ENCODE data around the gene CACNA1C. TPM values are rescaled to one million over a fixed set of nuclear protein-coding genes. Genes with fewer than 3 reads are reported as not detected.

CACNA1C gene
- total RNA-seq, 3 donors from 2014 or later = 2.6 to 11.8 (median 9.5) TPM

- intact Hi-C loops (cut with DNase I; ENCODE audit: low total_unique reads) = no loop called here
- Histone ChIP-seq H3K4me1 (no peaks in the 10 kb centered on the region), H3K9me3 (no peaks in the 10 kb centered on the region), H3K4me3 (no peak overlapping the region), H3K36me3 (no peaks in the 10 kb centered on the region), H3K27me3 (no peaks in the 10 kb centered on the region), H3K27ac (no peak overlapping the region)
- no peak for TF ChIP-seq CTCF (IDR thresholded peaks at IDR 0.05)
- no peak for DNase-seq (ENCODE audit: low spot score in 2 of 2)
These were observed 208.9 kb downstream of the CACNA1C start for GRCh38 chr12:2261708-2262107.

GRCh38 chr12:2262449-2262848 lies 209.7 kb downstream of the CACNA1C start:
- H3K27me3 ChIP-seq = no peaks in the 10 kb centered on the region
- peak in 1 of 2 donors; percentile 22 for DNase-seq (ENCODE audit: low spot score in 2 of 2)
- H3K36me3 ChIP-seq = no peaks in the 10 kb centered on the region
- no peak overlapping the region for H3K27ac ChIP-seq
- H3K9me3 ChIP-seq = no peaks in the 10 kb centered on the region
- H3K4me3 ChIP-seq = no peak overlapping the region
- intact Hi-C loops (cut with DNase I; ENCODE audit: low total_unique reads) = no loop called here
- no peaks in the 10 kb centered on the region for H3K4me1 ChIP-seq
- no peak for TF ChIP-seq CTCF (IDR thresholded peaks at IDR 0.05)
- no peak for TF ChIP-seq POLR2AphosphoS5 (IDR thresholded peaks at IDR 0.05)

GRCh38 chr12:2263901-2264300 lies 211.1 kb downstream of the CACNA1C start:
- Histone ChIP-seq H3K27me3 (no peaks in the 10 kb centered on the region), H3K27ac (peak overlapping the region; percentile 75 to 87), H3K36me3 (no peaks in the 10 kb centered on the region), H3K9me3 (no peaks in the 10 kb centered on the region), H3K4me3 (no peak overlapping the region), H3K4me1 (no peaks in the 10 kb centered on the region)
- intact Hi-C loops (cut with DNase I; ENCODE audit: low total_unique reads) = no loop called here
- TF ChIP-seq POLR2A (IDR thresholded peaks at IDR 0.05) (no peak), POLR2AphosphoS5 (IDR thresholded peaks at IDR 0.05) (no peak), CTCF (IDR thresholded peaks at IDR 0.05) (no peak)
- DNase-seq (ENCODE audit: low spot score in 2 of 2) = no peak

DNA sequence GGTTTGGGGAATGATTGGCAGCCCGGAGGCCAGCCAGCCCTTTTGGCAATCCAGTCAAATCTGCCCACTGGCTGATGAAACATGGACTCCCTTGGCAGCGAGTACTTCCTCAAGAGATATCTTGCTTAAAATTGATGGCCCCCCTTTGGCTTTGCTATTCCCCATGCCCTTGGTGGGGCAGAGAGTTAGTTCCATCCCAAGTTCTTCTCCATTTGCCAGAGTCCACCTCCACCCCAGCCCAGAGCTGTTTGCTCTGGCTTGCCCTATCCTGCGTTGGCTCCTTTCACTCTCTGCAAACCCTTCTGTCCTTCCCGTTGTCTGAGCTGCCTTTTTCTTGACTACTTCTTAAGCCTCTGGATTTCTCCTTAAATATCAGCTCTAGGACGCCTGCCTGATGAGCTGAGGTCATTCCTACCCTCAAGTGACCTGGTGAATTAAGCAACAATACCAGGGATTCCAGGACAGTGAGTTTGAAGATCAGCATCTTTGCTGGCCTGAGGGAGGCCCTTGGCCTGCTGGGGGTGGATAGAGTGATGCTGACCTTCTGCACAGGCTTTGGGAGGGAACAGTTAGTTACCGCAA lies 212.0 kb downstream of the CACNA1C start:
- intact Hi-C loops (cut with DNase I; ENCODE audit: low total_unique reads) = no loop called here
- H3K27ac ChIP-seq = peak overlapping the region; percentile 75 to 87
- no peaks in the 10 kb centered on the region for H3K9me3 ChIP-seq
- TF ChIP-seq CTCF (IDR thresholded peaks at IDR 0.05) (no peak), POLR2AphosphoS5 (IDR thresholded peaks at IDR 0.05) (peak; percentile 35 to 71 (median 68)), POLR2A (IDR thresholded peaks at IDR 0.05) (no peak)
- H3K4me3 ChIP-seq = no peak overlapping the region
- no peaks in the 10 kb centered on the region for H3K36me3 ChIP-seq
- H3K27me3 ChIP-seq = no peaks in the 10 kb centered on the region
- DNase-seq (ENCODE audit: low spot score in 2 of 2) = peak; percentile 40 to 55
- H3K4me1 ChIP-seq = no peaks in the 10 kb centered on the region

GRCh38 chr12:2265461-2266167 lies 212.8 kb downstream of the CACNA1C start:
- TF ChIP-seq CTCF (IDR thresholded peaks at IDR 0.05) (no peak), POLR2AphosphoS5 (IDR thresholded peaks at IDR 0.05) (no peak), POLR2A (IDR thresholded peaks at IDR 0.05) (no peak)
- Histone ChIP-seq H3K27me3 (no peaks in the 10 kb centered on the region), H3K27ac (peak overlapping the region; percentile 33 to 75), H3K4me1 (no peaks in the 10 kb centered on the region), H3K36me3 (no peaks in the 10 kb centered on the region), H3K4me3 (no peak overlapping the region), H3K9me3 (no peaks in the 10 kb centered on the region)
- intact Hi-C loops (cut with DNase I; ENCODE audit: low total_unique reads) = no loop called here
- peak in 1 of 2 donors; percentile 17 for DNase-seq (ENCODE audit: low spot score in 2 of 2)
